Measurements from ENCODE around the gene HS3ST5. TPM values are rescaled to one million over a fixed set of nuclear protein-coding genes. Genes with fewer than 3 reads are reported as not detected.

HS3ST5 gene
- total and polyA plus RNA-seq, 2 experiments from 2014 or later: 2.8 to 3.5 TPM

- TF ChIP-seq, protein P1, sequence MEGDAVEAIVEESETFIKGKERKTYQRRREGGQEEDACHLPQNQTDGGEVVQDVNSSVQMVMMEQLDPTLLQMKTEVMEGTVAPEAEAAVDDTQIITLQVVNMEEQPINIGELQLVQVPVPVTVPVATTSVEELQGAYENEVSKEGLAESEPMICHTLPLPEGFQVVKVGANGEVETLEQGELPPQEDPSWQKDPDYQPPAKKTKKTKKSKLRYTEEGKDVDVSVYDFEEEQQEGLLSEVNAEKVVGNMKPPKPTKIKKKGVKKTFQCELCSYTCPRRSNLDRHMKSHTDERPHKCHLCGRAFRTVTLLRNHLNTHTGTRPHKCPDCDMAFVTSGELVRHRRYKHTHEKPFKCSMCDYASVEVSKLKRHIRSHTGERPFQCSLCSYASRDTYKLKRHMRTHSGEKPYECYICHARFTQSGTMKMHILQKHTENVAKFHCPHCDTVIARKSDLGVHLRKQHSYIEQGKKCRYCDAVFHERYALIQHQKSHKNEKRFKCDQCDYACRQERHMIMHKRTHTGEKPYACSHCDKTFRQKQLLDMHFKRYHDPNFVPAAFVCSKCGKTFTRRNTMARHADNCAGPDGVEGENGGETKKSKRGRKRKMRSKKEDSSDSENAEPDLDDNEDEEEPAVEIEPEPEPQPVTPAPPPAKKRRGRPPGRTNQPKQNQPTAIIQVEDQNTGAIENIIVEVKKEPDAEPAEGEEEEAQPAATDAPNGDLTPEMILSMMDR (conservative IDR thresholded peaks at IDR 0.05; ENCODE audit: low read depth in 2 of 2): no peak
- no peak for TF ChIP-seq JUNB (IDR thresholded peaks at IDR 0.05; ENCODE audit: unreplicated experiment)
- no peak for TF ChIP-seq REST (IDR thresholded peaks at IDR 0.05; ENCODE audit: unreplicated experiment)
- no peak for TF ChIP-seq ZNF114 (CRISPR knock-in tag; IDR thresholded peaks at IDR 0.05)
- TF ChIP-seq ZNF331 (CRISPR knock-in tag; IDR thresholded peaks at IDR 0.05; ENCODE audit: low read depth): no peak
- TF ChIP-seq EZH2 (IDR thresholded peaks at IDR 0.05; ENCODE audit: low read depth, unreplicated experiment): no peak
- no peak for TF ChIP-seq STAT1 (IDR thresholded peaks at IDR 0.05; ENCODE audit: unreplicated experiment)
- no peak for TF ChIP-seq EZH2phosphoT487 (IDR thresholded peaks at IDR 0.05; ENCODE audit: unreplicated experiment)
- TF ChIP-seq NANOG (IDR thresholded peaks at IDR 0.05; ENCODE audit: borderline replicate concordance): no peak
Observed at GRCh38 chr6:114170958-114171387, 171.8 kb downstream of the HS3ST5 start (continued).

DNA sequence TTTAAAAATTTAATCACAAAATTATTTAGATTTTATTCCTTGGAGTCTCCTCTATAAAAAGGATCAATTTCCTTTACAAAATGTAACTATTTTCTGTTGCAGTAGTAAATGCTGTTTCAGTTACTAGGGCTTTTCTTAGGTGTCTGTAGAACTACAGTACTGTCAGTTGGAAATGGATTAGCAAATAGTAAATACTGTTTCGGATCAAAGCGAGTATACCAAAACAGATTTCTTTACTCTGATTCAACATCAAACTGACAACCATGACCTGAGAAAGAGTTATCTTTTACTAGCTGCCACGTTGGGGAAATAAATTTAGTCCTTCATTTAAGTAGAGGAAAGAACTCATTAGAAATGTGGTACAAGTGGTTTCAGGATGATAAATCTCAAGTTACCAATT, 172.5 kb downstream of the HS3ST5 start:
- Histone ChIP-seq H3K27me3 (ENCODE audit: insufficient read depth) (no peaks in the 10 kb centered on the region), H3K36me3 (ENCODE audit: insufficient read depth) (no peaks in the 10 kb centered on the region), H4K20me1 (replicated peaks; ENCODE audit: insufficient read depth) (no peaks in the 10 kb centered on the region), H2AFZ (no peak overlapping the region), H3K27ac (ENCODE audit: low read depth) (no peak overlapping the region), H3K4me3 (no peak overlapping the region), H3K79me2 (replicated peaks; ENCODE audit: insufficient read depth) (no peaks in the 10 kb centered on the region), H3K9me2 (ENCODE audit: insufficient read depth) (no peaks in the 10 kb centered on the region), H3K4me1 (ENCODE audit: insufficient read depth) (peaks cover 16% of the 10 kb centered on the region), H3K4me2 (no peak overlapping the region), H3F3A (replicated peaks; ENCODE audit: low read depth) (no peaks in the 10 kb centered on the region)
- H3K36me3 Mint-ChIP-seq (ENCODE audit: low read depth): no peaks in the 10 kb centered on the region; the same call in 2 of the 3 replicates
- no peak overlapping the region for H3K27ac Mint-ChIP-seq
- no peak for DNase-seq (ENCODE audit: low spot score)
- H3K4me3 Mint-ChIP-seq: no peak overlapping the region
- no peak for ATAC-seq
- no peak for TF ChIP-seq EZH2phosphoT487 (IDR thresholded peaks at IDR 0.05; ENCODE audit: unreplicated experiment)
- no peaks in the 10 kb centered on the region for H3K9me3 Mint-ChIP-seq
- peaks cover 5% of the 10 kb centered on the region for H3K27me3 Mint-ChIP-seq (ENCODE audit: insufficient read depth, low read depth, poor library complexity)
- peaks cover 28% of the 10 kb centered on the region for H3K4me1 Mint-ChIP-seq

Measured in GM23338 (cell line).